HEK293 (cell line): ENCODE data around the gene TMEM123.

Source experiments
- CTCF ChIA-PET: fragments of 350-600 bp; formaldehyde crosslinking; extraction: SDS; loops from one replicate; lab custom pipeline; 2021; ENCODE audit warnings: antibody characterized with exemption; lab: Yijun Ruan, JAX
- POLR2A ChIA-PET: fragments of 300-600 bp; formaldehyde crosslinking; extraction: SDS; loops from one replicate; lab custom pipeline; 2020; ENCODE audit warnings: antibody characterized with exemption, inconsistent platforms; lab: Yijun Ruan, JAX
- H3K27ac ChIP-seq: fragments of 200-500 bp; sonication (Bioruptor generic); 2 replicates; pipeline ENCODE4 v1.5.1; 2014; ENCODE audit warnings: low read depth, low read length, control low read depth, inconsistent platforms; ENCODE audit errors: extremely low read depth
- H3K36me3 ChIP-seq, 2 experiments: fragments of 200-500 bp in 1 of 2; sonication (Bioruptor generic) in 1 of 2; 1 replicate in 1 of 2; 2 replicates in 1 of 2; pipeline ENCODE4 v1.5.1; 2014 to 2017; ENCODE audit warnings: inconsistent platforms in 2 of 2, low read length in 2 of 2; ENCODE audit not compliant: control insufficient read depth in 2 of 2, insufficient read depth in 1 of 2
- H3K4me1 ChIP-seq: fragments of 200-500 bp; sonication (Bioruptor generic); 2 replicates; pipeline ENCODE4 v1.5.1; 2014; ENCODE audit warnings: mild to moderate bottlenecking, low read length, inconsistent platforms; ENCODE audit not compliant: control insufficient read depth, insufficient read depth
- H3K4me3 ChIP-seq: 2 replicates; pipeline ENCODE4 v1.5.1; 2011; ENCODE audit warnings: low read depth, mild to moderate bottlenecking, control low read depth, low read length, moderate library complexity
- H3K9me3 ChIP-seq: fragments of 200-500 bp; sonication (Bioruptor generic); 2 replicates; pipeline ENCODE4 v1.5.1; 2014; ENCODE audit warnings: low read depth, low read length, inconsistent platforms; ENCODE audit not compliant: control insufficient read depth, insufficient read depth
- BCL11A ChIP-seq: fragments of 450-650 bp; formaldehyde crosslinking; IDR thresholded peaks from 2 replicates; pipeline ENCODE4 v1.5.1; 2016; ENCODE audit warnings: low read depth, missing biosample characterization, missing genetic modification characterization
- BCL11B ChIP-seq: fragments of 450-650 bp; formaldehyde crosslinking; IDR thresholded peaks from 2 replicates; pipeline ENCODE4 v1.5.1; 2016; ENCODE audit warnings: low read depth, missing biosample characterization, missing genetic modification characterization
- BCL6B ChIP-seq: fragments of 450-650 bp; formaldehyde crosslinking; IDR thresholded peaks from 2 replicates; pipeline ENCODE4 v1.5.1; 2017; ENCODE audit warnings: missing biosample characterization, missing genetic modification characterization
- FEZF1 ChIP-seq: fragments of 450-650 bp; formaldehyde crosslinking; IDR thresholded peaks from 2 replicates; pipeline ENCODE4 v1.5.1; 2016; ENCODE audit warnings: missing biosample characterization, missing genetic modification characterization
- GFI1B ChIP-seq: fragments of 450-650 bp; formaldehyde crosslinking; IDR thresholded peaks from 2 replicates; pipeline ENCODE4 v1.5.1; 2016; ENCODE audit warnings: missing biosample characterization, missing genetic modification characterization
- GLI4 ChIP-seq: fragments of 450-650 bp; formaldehyde crosslinking; IDR thresholded peaks from 2 replicates; pipeline ENCODE4 v1.5.1; 2016; ENCODE audit warnings: missing biosample characterization, missing genetic modification characterization
- HOXD13 ChIP-seq: sonication (generic); formaldehyde crosslinking; IDR thresholded peaks from 2 replicates; pipeline ENCODE4 v1.8.0; 2022; ENCODE audit warnings: missing genetic modification reagents, borderline replicate concordance
- MYNN ChIP-seq: fragments of 450-650 bp; formaldehyde crosslinking; IDR thresholded peaks from 2 replicates; pipeline ENCODE4 v1.5.1; 2016; ENCODE audit warnings: missing biosample characterization, missing genetic modification characterization, borderline replicate concordance
- RBAK ChIP-seq: fragments of 450-650 bp; formaldehyde crosslinking; IDR thresholded peaks from 2 replicates; pipeline ENCODE4 v1.5.1; 2016; ENCODE audit warnings: missing biosample characterization, missing genetic modification characterization
- ZBTB8A ChIP-seq: fragments of 450-650 bp; formaldehyde crosslinking; IDR thresholded peaks from 2 replicates; pipeline ENCODE4 v1.5.1; 2016; ENCODE audit warnings: missing biosample characterization, missing genetic modification characterization
- ZNF138 ChIP-seq: fragments of 450-650 bp; formaldehyde crosslinking; IDR thresholded peaks from 2 replicates; pipeline ENCODE4 v1.5.1; 2016; ENCODE audit warnings: missing biosample characterization, missing genetic modification characterization, borderline replicate concordance
- ZNF169 ChIP-seq: fragments of 450-650 bp; formaldehyde crosslinking; IDR thresholded peaks from 2 replicates; pipeline ENCODE4 v1.5.1; 2016; ENCODE audit warnings: missing biosample characterization, missing genetic modification characterization
- ZNF174 ChIP-seq: fragments of 450-650 bp; formaldehyde crosslinking; IDR thresholded peaks from 2 replicates; pipeline ENCODE4 v1.5.0; 2017; ENCODE audit warnings: missing biosample characterization, mild to moderate bottlenecking, missing genetic modification characterization
- ZNF223 ChIP-seq: fragments of 450-650 bp; formaldehyde crosslinking; IDR thresholded peaks from 2 replicates; pipeline ENCODE4 v1.5.1; 2016; ENCODE audit warnings: missing biosample characterization, missing genetic modification characterization
- ZNF292 ChIP-seq: fragments of 450-650 bp; formaldehyde crosslinking; IDR thresholded peaks from 2 replicates; pipeline ENCODE4 v1.5.1; 2016; ENCODE audit warnings: low read depth, missing biosample characterization, missing genetic modification characterization, borderline replicate concordance
- ZNF311 ChIP-seq: fragments of 450-650 bp; formaldehyde crosslinking; IDR thresholded peaks from 2 replicates; pipeline ENCODE4 v1.5.1; 2017; ENCODE audit warnings: missing biosample characterization, missing genetic modification characterization, borderline replicate concordance
- ZNF335 ChIP-seq: fragments of 450-650 bp; formaldehyde crosslinking; conservative IDR thresholded peaks from 2 replicates; pipeline ENCODE4 v1.5.1; 2016; ENCODE audit warnings: missing biosample characterization, missing genetic modification characterization
- ZNF501 ChIP-seq: fragments of 450-650 bp; formaldehyde crosslinking; IDR thresholded peaks from 2 replicates; pipeline ENCODE4 v1.5.1; 2016; ENCODE audit warnings: missing biosample characterization, missing genetic modification characterization
- ZNF768 ChIP-seq: fragments of 450-650 bp; formaldehyde crosslinking; IDR thresholded peaks from 2 replicates; pipeline ENCODE4 v1.5.1; 2018; ENCODE audit warnings: missing biosample characterization, mild to moderate bottlenecking, missing genetic modification characterization
- ZSCAN16 ChIP-seq: fragments of 450-650 bp; formaldehyde crosslinking; IDR thresholded peaks from 2 replicates; pipeline ENCODE4 v1.5.1; 2016; ENCODE audit warnings: missing biosample characterization, missing genetic modification characterization
- ZXDB ChIP-seq: fragments of 450-650 bp; formaldehyde crosslinking; IDR thresholded peaks from 2 replicates; pipeline ENCODE4 v1.5.1; 2016; ENCODE audit warnings: missing biosample characterization, missing genetic modification characterization
- TF ChIP-seq, protein P1 (sequence below): fragments of 450-650 bp; formaldehyde crosslinking; IDR thresholded peaks from 2 replicates; pipeline ENCODE4 v1.5.1; 2017; ENCODE audit warnings: missing biosample characterization, missing genetic modification characterization
- TF ChIP-seq, protein P2 (sequence below): fragments of 450-650 bp; formaldehyde crosslinking; IDR thresholded peaks from 2 replicates; pipeline ENCODE4 v1.5.1; 2016; ENCODE audit warnings: missing biosample characterization, missing genetic modification characterization, borderline replicate concordance

TMEM123 gene

DNA sequence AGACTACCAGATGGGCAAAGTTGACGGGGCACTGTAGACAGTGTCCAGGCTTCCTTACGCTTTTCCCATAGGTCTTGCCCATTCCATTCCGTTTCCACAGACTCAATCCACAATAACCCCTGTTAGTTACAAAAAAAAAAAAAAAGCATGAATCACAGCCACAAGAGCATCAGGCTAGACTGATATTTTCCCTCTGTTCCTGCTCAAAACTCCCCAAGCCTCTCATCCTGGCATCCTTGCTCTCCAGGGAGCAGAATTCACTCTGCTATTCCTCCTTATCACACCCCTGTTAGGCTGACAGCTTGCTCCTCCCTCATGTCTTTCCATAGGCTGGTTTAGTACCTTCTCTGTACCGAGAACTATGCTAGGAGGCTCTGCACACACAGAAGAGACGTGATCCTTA is 42.2 kb downstream of the TMEM123 start (continued):
- TF ChIP-seq ZSCAN16 (peak; percentile 96), RBAK (tag by site-specific recombination) (no peak), GLI4 (tag by site-specific recombination) (no peak), ZNF335 (tag by site-specific recombination) (no peak), MYNN (no peak), ZNF169 (tag by site-specific recombination) (no peak), ZXDB (tag by site-specific recombination) (no peak), ZNF501 (no peak), ZNF311 (tag by site-specific recombination) (no peak), FEZF1 (tag by site-specific recombination) (no peak), BCL11B (no peak), ZBTB8A (no peak), HOXD13 (CRISPR knock-in tag) (no peak), ZNF174 (tag by site-specific recombination) (no peak)
- TF ChIP-seq, protein P1, sequence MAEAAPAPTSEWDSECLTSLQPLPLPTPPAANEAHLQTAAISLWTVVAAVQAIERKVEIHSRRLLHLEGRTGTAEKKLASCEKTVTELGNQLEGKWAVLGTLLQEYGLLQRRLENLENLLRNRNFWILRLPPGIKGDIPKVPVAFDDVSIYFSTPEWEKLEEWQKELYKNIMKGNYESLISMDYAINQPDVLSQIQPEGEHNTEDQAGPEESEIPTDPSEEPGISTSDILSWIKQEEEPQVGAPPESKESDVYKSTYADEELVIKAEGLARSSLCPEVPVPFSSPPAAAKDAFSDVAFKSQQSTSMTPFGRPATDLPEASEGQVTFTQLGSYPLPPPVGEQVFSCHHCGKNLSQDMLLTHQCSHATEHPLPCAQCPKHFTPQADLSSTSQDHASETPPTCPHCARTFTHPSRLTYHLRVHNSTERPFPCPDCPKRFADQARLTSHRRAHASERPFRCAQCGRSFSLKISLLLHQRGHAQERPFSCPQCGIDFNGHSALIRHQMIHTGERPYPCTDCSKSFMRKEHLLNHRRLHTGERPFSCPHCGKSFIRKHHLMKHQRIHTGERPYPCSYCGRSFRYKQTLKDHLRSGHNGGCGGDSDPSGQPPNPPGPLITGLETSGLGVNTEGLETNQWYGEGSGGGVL (tag by site-specific recombination) = no peak
- TF ChIP-seq, all 188 proteins: peak for 4

GRCh38 chr11:102408339-102408738 is 44.2 kb downstream of the TMEM123 start:
- H3K9me3 ChIP-seq = no peaks in the 10 kb centered on the region
- H3K4me1 ChIP-seq = 0 out of 2 replicates have a peak, but pooled peaks cover 2% of the 10 kb centered on the region

More at GRCh38 chr11:102408339-102408738, 44.2 kb downstream of the TMEM123 start:
- H3K36me3 ChIP-seq = peaks cover 0 to 10% of the 10 kb centered on the region in 2 experiments; a peak in 1 of 3 replicates
- ChIA-PET CTCF (interaction anchor here (0.6 to 3.8 kb wide), 2 partner anchors 18 to 88 kb away, joined by 3 to 22 read pairs; no protein-coding TSS in a partner anchor), POLR2A (no interaction called here)
- no peak overlapping the region for H3K27ac ChIP-seq
- TF ChIP-seq ZNF292 (no peak), BCL11A (tag by site-specific recombination) (no peak), ZNF223 (tag by site-specific recombination) (no peak), BCL6B (tag by site-specific recombination) (no peak), GFI1B (tag by site-specific recombination) (no peak), ZNF138 (tag by site-specific recombination) (no peak), ZSCAN16 (no peak), FEZF1 (tag by site-specific recombination) (no peak), ZNF768 (no peak), MYNN (no peak)
- TF ChIP-seq, protein P2, sequence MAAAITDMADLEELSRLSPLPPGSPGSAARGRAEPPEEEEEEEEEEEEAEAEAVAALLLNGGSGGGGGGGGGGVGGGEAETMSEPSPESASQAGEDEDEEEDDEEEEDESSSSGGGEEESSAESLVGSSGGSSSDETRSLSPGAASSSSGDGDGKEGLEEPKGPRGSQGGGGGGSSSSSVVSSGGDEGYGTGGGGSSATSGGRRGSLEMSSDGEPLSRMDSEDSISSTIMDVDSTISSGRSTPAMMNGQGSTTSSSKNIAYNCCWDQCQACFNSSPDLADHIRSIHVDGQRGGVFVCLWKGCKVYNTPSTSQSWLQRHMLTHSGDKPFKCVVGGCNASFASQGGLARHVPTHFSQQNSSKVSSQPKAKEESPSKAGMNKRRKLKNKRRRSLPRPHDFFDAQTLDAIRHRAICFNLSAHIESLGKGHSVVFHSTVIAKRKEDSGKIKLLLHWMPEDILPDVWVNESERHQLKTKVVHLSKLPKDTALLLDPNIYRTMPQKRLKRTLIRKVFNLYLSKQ (tag by site-specific recombination) = no peak
- TF ChIP-seq, all 188 proteins: peak for 0
- H3K4me3 ChIP-seq = no peak overlapping the region
